ENCODE results near the gene MRGPRX2.

DNA sequence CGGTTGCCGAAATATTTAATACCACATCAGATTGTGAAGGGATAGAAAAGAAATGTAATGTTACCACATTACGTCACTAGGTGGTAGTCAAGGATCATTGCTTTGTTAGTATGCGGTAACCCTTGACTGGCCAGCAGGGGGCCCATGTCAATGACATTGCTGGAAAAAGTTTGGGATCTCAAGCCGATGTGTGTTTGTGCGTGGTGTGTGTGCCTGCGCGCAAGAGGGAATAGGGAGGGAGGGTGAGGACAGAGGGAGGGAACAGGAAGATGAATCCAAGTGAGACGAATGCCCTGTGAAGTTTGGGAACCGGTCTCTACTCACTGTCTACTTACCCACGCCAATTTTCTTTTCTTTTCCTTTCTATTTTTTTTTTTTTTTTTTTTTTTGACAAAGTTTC, 10.7 kb upstream of the MRGPRX2 start:
- TF ChIP-seq, protein P1, sequence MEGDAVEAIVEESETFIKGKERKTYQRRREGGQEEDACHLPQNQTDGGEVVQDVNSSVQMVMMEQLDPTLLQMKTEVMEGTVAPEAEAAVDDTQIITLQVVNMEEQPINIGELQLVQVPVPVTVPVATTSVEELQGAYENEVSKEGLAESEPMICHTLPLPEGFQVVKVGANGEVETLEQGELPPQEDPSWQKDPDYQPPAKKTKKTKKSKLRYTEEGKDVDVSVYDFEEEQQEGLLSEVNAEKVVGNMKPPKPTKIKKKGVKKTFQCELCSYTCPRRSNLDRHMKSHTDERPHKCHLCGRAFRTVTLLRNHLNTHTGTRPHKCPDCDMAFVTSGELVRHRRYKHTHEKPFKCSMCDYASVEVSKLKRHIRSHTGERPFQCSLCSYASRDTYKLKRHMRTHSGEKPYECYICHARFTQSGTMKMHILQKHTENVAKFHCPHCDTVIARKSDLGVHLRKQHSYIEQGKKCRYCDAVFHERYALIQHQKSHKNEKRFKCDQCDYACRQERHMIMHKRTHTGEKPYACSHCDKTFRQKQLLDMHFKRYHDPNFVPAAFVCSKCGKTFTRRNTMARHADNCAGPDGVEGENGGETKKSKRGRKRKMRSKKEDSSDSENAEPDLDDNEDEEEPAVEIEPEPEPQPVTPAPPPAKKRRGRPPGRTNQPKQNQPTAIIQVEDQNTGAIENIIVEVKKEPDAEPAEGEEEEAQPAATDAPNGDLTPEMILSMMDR (IDR thresholded peaks at IDR 0.05; ENCODE audit: low read length) = peak; percentile 99
- TF ChIP-seq EZH2 (optimal IDR thresholded peaks at IDR 0.05; ENCODE audit: low read depth, low read length) (no peak), EZH2phosphoT487 (IDR thresholded peaks at IDR 0.05; ENCODE audit: low read length) (no peak)
